Stimulated activated naive CD4-positive, alpha-beta T cell (primary cell): Measurements from ENCODE around the gene CWC25.
"Not testable (repeated sequence)": the region's sequence is repeated elsewhere in the genome, so short reads cannot be mapped to it uniquely, and the experiment has no call there.

ENCODE experiments used
- DNase-seq, 6 experiments: peaks; one replicate each; lab custom pipeline; 2025; lab: John Stamatoyannopoulos, UW

CWC25 gene

GRCh38 chr17:38824899-38825761, at the start of gene CWC25:
Gene CWC25 (minus strand): TSS chr17:38825321. CDS start chr17:38825183, 138 bp downstream.
- DNase-seq = peak; percentile 90 to 99 (median 94)

- no peak for DNase-seq
These were observed 48.7 kb upstream of the CWC25 start for GRCh38 chr17:38873640-38874380.

GRCh38 chr17:38872671-38873385, 47.7 kb upstream of the CWC25 start:
- no peak for DNase-seq

- DNase-seq = no peak
These were observed 46.9 kb upstream of the CWC25 start for GRCh38 chr17:38872027-38872511.

GRCh38 chr17:38871247-38872015, 46.3 kb upstream of the CWC25 start:
- DNase-seq = peak; percentile 35 to 60 (median 52)

- peak; percentile 47 to 69 (median 66) for DNase-seq
These were observed 45.4 kb upstream of the CWC25 start for GRCh38 chr17:38870259-38871165.

- DNase-seq = peak; percentile 75 to 89 (median 82)
These were observed 44.6 kb upstream of the CWC25 start, which contains the start of gene LASP1 for GRCh38 chr17:38869526-38870258. Gene LASP1 (plus strand): TSS chr17:38870058. CDS start chr17:38870190, 132 bp downstream.

- DNase-seq = peak; percentile 78 to 90 (median 84)
These were observed 43.9 kb upstream of the CWC25 start for GRCh38 chr17:38868817-38869525.

GRCh38 chr17:38867968-38868816, 43.1 kb upstream of the CWC25 start:
- DNase-seq = peak in 2 of 6 experiments; percentile 31 to 61

GRCh38 chr17:38867179-38867967, 42.3 kb upstream of the CWC25 start:
- DNase-seq = peak; percentile 51 to 85 (median 62)

GRCh38 chr17:38864636-38865398, 39.7 kb upstream of the CWC25 start:
- no peak for DNase-seq

- peak in 1 of 6 experiments; percentile 14 for DNase-seq
These were observed 36.3 kb upstream of the CWC25 start for GRCh38 chr17:38861399-38861843.

GRCh38 chr17:38857271-38857670, 32.1 kb upstream of the CWC25 start:
- no peak for DNase-seq

- not testable (repeated sequence) for DNase-seq
These were observed 30.1 kb upstream of the CWC25 start for GRCh38 chr17:38855101-38855714.
